HAP-1 (cell line): ENCODE data around the gene PRSS21.

Experiments used
- DNase-seq, 2 experiments: peaks; one replicate each; pipeline ENCODE4 v3.0.0-alpha.2; 2016 to 2020; ENCODE audit warnings: low spot score in 2 of 2
- H3K27me3 ChIP-seq: fragments of 250-450 bp; sonication (Bioruptor Pico); 2 replicates; pipeline ENCODE4 v1.5.1; 2020; ENCODE audit warnings: low read depth, mild to moderate bottlenecking, moderate library complexity
- H3K36me3 ChIP-seq: fragments of 250-450 bp; sonication (Bioruptor Pico); replicated peaks from 2 replicates; pipeline ENCODE4 v1.5.1; 2020; ENCODE audit warnings: mild to moderate bottlenecking
- H3K4me1 ChIP-seq: fragments of 250-450 bp; sonication (Bioruptor Pico); 2 replicates; pipeline ENCODE4 v1.5.1; 2020; ENCODE audit warnings: mild to moderate bottlenecking
- H3K4me3 ChIP-seq: fragments of 250-450 bp; sonication (Bioruptor Pico); 2 replicates; pipeline ENCODE4 v1.5.1; 2020; ENCODE audit warnings: mild to moderate bottlenecking, moderate library complexity
- H3K9me3 ChIP-seq: fragments of 250-450 bp; sonication (Bioruptor Pico); 2 replicates; pipeline ENCODE4 v1.5.1; 2020; ENCODE audit warnings: mild to moderate bottlenecking, moderate library complexity
- in situ Hi-C: fragments of 300-500 bp; cut with MboI; formaldehyde crosslinking; loops from 3 replicates; pipeline ENCODE4 v1.14.3; 2020; ENCODE audit warnings: low sequenced_read_pairs, inconsistent platforms, mixed read lengths

The PRSS21 gene

DNA sequence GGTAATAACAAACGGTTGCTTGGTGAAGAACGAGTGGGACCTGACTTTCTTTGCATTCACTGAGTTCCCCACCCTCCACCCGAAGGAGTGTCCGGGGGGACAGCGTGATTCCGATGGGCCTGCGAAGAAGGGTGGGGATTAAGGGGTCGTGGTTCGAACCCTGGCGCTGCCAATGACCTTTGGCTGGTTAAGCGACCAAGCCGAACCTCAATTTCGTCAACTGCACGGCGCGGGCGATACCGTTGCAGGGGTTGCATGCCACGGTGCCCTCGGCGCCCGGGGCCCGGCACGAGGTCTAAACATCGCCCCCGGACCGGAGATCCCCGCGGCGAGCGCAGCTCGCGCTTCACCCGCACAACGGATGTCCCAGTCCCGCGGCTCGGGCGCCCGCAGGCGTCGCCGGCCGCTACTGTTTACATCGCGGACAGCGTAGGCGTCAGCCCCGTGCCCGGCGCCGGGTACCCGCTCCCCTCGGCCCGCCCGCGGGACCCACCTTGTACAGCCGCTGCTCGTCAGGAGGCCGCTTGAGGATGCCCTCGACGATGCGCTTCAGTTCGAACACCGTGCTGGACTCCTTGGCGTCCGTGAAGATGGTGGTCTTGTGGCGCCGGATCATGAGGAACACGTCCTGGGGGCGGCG, 40.4 kb upstream of the PRSS21 start:
- no peaks in the 10 kb centered on the region for H3K9me3 ChIP-seq
- in situ Hi-C loops = no loop called here
- H3K4me3 ChIP-seq = peak overlapping the region; percentile 98
- peaks cover 41% of the 10 kb centered on the region for H3K36me3 ChIP-seq
- H3K27me3 ChIP-seq = no peaks in the 10 kb centered on the region
- no peak for DNase-seq
- H3K4me1 ChIP-seq = peaks cover 10% of the 10 kb centered on the region

GRCh38 chr16:2777231-2777902, 39.7 kb upstream of the PRSS21 start, which contains the start of gene ELOB:
Gene ELOB, minus strand, starts transcription at chr16:2777280. Its CDS starts 41 bp downstream, at chr16:2777239.
- Histone ChIP-seq H3K4me3 (peak within 1 kb of the TSS; percentile 98), H3K4me1 (peaks cover 10% of the 10 kb centered on the region), H3K27me3 (no peaks in the 10 kb centered on the region), H3K9me3 (no peaks in the 10 kb centered on the region), H3K36me3 (peaks cover 35% of the 10 kb centered on the region)
- DNase-seq = peak; percentile 78 to 90
- in situ Hi-C loops = no loop called here

GRCh38 chr16:2777903-2778629, 39.0 kb upstream of the PRSS21 start:
- H3K27me3 ChIP-seq = no peaks in the 10 kb centered on the region
- H3K36me3 ChIP-seq = peaks cover 28% of the 10 kb centered on the region
- no peaks in the 10 kb centered on the region for H3K9me3 ChIP-seq
- H3K4me1 ChIP-seq = peaks cover 10% of the 10 kb centered on the region
- H3K4me3 ChIP-seq = peak overlapping the region; percentile 98
- DNase-seq = no peak
- in situ Hi-C loops = no loop called here

DNA sequence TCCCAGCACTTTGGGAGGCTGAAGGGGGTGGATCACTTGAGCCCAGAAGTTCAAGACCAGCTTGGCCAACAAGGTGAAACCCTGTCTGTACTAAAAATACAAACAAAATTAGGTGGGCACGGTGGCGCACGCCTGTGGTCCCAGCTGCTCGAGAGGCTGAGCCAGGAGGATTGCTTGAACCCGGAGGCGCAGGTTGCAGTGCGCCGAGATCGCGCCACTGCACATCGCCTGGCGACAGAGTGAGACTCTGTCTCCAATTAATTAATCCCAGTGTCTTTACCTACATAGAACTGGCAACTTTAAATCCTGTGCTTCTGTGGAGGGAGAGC, 38.4 kb upstream of the PRSS21 start:
- no peaks in the 10 kb centered on the region for H3K27me3 ChIP-seq
- H3K9me3 ChIP-seq = no peaks in the 10 kb centered on the region
- in situ Hi-C loops = no loop called here
- H3K36me3 ChIP-seq = peaks cover 23% of the 10 kb centered on the region
- H3K4me1 ChIP-seq = peaks cover 10% of the 10 kb centered on the region
- peak overlapping the region; percentile 98 for H3K4me3 ChIP-seq
- no peak for DNase-seq

GRCh38 chr16:2779151-2779920, 37.7 kb upstream of the PRSS21 start:
- Histone ChIP-seq H3K36me3 (peaks cover 16% of the 10 kb centered on the region), H3K27me3 (no peaks in the 10 kb centered on the region), H3K4me3 (no peak overlapping the region), H3K4me1 (peaks cover 10% of the 10 kb centered on the region), H3K9me3 (no peaks in the 10 kb centered on the region)
- in situ Hi-C loops = no loop called here
- DNase-seq = no peak

GRCh38 chr16:2779978-2780898, 36.8 kb upstream of the PRSS21 start:
- in situ Hi-C loops = no loop called here
- H3K27me3 ChIP-seq = no peaks in the 10 kb centered on the region
- peaks cover 10% of the 10 kb centered on the region for H3K4me1 ChIP-seq
- H3K9me3 ChIP-seq = no peaks in the 10 kb centered on the region
- no peak for DNase-seq
- no peak overlapping the region for H3K4me3 ChIP-seq
- H3K36me3 ChIP-seq = peaks cover 7% of the 10 kb centered on the region

- in situ Hi-C loops = no loop called here
Observed at GRCh38 chr16:2782583-2783351, 34.3 kb upstream of the PRSS21 start.

GRCh38 chr16:2783581-2784357, 33.3 kb upstream of the PRSS21 start:
- DNase-seq = no peak
- no peaks in the 10 kb centered on the region for H3K9me3 ChIP-seq
- peaks cover 5% of the 10 kb centered on the region; the same call in 1 of the 2 replicates for H3K27me3 ChIP-seq
- no peak overlapping the region for H3K4me3 ChIP-seq
- H3K36me3 ChIP-seq = no peaks in the 10 kb centered on the region
- no peaks in the 10 kb centered on the region for H3K4me1 ChIP-seq
- in situ Hi-C loops = no loop called here

More at GRCh38 chr16:2782583-2783351, 34.3 kb upstream of the PRSS21 start:
- H3K27me3 ChIP-seq = peaks cover 2% of the 10 kb centered on the region; the same call in 1 of the 2 replicates
- H3K4me3 ChIP-seq = no peak overlapping the region
- no peak for DNase-seq
- H3K4me1 ChIP-seq = peaks cover 6% of the 10 kb centered on the region
- H3K36me3 ChIP-seq = no peaks in the 10 kb centered on the region; the same call in 1 of the 2 replicates
- no peaks in the 10 kb centered on the region for H3K9me3 ChIP-seq

DNA sequence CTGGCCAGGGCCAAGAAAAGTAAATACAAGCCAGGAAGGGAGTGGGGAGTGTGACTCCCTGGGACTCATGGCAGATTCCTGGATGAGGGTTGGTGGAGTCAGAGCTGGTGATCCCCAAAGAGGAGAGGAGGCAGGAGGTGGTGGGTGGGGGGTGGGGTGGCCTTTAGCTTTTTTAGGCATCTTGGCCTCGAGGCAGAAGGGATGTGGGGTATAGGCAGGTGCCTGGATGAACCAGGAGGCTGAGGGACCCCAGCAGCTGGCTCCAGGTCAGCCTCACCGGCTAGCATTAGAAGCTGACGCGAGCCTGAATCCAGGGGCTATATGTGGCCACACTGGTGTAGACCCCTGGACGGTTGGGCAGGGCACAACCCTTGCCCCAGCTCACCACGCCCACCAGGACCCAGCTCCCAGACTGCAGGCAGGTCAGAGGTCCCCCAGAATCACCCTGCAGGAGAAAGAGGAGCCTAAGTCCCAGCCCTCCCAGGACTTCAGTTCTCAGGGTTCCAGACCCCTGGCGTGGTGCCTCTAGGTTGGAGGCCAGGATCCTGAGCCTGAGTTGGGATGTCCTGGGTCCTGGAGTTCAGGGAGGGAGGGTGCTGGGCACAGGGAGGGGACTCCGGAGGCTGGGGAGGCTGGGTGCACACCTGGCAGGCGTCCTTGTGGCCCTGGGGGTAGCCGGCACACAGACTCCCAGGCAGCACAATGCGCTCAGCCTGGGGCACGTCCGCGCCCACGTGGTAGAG, 32.5 kb upstream of the PRSS21 start:
- Histone ChIP-seq H3K4me3 (no peak overlapping the region), H3K9me3 (no peaks in the 10 kb centered on the region), H3K36me3 (no peaks in the 10 kb centered on the region), H3K4me1 (no peaks in the 10 kb centered on the region), H3K27me3 (peaks cover 7% of the 10 kb centered on the region; the same call in 1 of the 2 replicates)
- in situ Hi-C loops = no loop called here
- DNase-seq = no peak

- in situ Hi-C loops = no loop called here
- H3K4me1 ChIP-seq = no peaks in the 10 kb centered on the region
- no peak overlapping the region for H3K4me3 ChIP-seq
- H3K36me3 ChIP-seq = no peaks in the 10 kb centered on the region
- DNase-seq = no peak
- H3K9me3 ChIP-seq = no peaks in the 10 kb centered on the region
- H3K27me3 ChIP-seq = peaks cover 11% of the 10 kb centered on the region; the same call in 1 of the 2 replicates
Observed at GRCh38 chr16:2785101-2785991, 31.7 kb upstream of the PRSS21 start.
